Left hindlimb (tissue), 1 donor: ENCODE results near the gene MICAL2.

Source experiments
- DNase-seq: peaks from one replicate; pipeline ENCODE4 v3.0.0-alpha.2; 2018

The MICAL2 gene

DNA sequence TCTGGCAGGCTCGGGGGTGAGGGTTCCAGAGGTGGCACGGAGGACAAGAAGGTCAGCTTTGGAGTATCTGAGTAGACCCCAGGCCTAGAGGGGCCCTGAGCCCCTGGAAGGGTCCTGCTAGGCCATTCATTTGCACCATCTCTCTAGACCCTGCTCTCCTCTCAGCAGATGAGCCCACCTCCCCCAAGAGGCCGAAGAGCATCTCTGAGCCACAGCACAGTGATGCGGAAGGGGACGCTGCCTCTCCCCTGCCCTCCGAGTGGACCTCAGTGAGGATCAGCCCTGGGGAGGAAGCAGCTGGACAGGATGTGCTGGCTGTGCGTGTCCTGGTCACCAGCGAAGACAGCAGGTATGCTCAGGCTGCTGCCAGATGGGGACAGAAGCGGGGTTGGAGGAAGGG, 165.4 kb downstream of the MICAL2 start:
- no peak for DNase-seq

DNA sequence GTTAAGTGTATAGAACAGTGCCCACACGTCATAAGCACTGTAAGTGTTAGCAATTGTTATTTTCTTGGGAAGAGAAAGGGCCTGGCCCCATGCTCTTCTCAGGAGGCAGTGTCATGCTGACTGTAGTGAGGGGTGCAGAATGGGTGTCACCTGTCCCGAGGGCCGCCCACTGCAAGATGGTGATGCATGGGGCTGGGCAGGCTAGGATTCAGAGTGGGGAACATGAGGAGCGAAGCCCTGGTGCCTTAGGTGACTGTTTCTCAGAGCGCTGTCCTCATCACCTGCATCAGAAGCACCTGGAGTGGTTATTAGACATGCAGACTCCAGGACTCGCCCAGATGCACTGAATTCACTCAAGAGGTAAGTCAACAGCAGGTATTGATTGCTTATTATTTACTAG, 166.0 kb downstream of the MICAL2 start:
- DNase-seq, result no peak

DNA sequence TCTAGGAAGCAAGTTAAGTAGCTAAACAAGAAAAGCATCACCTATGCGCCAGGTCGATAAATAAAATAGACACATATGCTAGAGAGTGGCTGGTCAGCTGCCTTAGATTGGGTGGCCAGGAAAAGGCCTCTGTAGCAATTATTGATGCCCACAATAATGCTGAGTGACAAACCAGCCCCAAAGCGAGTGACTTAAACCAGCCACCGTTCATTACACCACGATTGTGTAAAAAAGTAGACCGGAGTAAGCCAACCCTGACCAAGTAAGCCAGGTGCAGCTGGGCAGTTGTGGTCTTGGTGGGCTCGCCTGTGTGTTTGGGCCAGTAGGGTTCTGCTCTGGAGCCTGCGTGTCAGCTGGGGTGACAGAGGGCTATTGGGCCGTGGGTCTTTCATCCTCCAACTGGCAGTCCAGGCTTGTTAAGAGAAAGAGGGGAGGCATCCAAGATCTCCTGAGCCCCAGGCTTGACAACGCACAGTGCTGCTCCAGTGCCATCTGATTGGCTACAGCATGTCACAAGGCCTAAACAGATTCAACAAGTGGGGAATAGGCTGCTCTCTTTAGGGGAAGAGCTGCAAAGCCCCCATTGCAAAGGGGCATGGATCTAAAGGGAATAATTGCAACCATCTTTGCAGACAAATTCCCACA, 166.6 kb downstream of the MICAL2 start:
- no peak for DNase-seq

DNA sequence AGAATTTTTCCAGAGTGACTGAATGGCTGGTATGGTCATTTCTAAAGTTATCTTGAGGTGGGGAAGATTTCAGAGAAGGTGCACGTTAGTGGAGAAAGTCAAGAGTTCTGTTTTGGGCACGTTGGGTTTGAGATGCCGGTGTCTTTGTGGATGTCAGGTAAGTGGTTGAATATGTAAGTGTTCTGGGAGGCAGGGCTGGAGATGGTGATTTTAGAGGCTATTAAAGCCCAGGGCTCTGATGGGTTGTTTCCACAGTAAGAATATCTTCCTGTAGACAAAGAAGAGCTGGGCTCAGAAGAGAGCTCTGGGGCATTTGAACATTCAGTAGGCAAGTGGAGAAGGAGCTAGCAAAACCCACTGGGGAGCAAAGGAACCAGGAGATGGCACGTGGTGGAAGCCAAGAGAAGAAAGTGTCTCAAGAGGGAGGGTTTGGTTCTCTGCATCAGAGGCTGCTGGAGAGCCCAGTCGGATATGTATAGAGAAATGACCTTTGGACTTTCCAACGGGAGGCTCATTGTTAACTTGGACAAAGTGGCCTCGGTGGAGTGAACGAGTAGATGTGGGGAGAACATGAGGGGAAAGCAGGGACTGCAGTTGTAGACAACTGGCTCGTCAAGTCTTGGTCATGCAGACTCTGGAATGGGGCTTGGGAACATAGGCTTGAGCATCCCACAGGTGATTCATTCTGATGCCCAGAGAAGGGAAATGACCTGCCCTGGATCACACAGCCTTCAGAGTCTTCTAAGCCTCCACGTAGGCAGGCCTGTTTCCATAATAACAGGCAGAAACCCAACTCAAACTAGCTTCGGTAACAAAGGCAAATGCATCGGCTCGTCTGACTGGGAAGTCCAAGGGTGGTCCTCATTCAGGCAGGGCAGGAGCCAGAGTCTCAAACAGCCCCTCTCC, 168.6 kb downstream of the MICAL2 start:
- DNase-seq, result no peak

DNA sequence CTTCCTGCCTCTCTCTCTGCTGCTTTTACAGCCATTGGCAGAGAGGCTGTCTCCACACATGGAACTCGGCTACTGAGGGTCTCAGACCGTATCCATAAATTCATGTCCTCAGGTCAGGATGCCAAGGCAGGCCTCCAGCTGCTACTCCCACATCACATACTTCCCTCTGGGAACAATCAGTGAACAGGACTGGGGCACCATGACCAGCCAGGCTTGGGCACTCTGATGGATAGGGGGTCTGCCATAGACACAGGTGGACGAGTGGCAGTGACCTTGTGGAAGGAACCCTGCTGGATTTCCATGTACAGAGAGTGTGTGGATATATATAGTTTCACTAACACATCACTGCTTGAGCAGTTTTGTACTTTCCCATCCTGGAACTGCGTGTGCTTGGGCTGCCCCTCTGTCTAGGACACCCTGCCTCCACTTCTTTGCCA, 169.3 kb downstream of the MICAL2 start:
- no peak for DNase-seq

DNA sequence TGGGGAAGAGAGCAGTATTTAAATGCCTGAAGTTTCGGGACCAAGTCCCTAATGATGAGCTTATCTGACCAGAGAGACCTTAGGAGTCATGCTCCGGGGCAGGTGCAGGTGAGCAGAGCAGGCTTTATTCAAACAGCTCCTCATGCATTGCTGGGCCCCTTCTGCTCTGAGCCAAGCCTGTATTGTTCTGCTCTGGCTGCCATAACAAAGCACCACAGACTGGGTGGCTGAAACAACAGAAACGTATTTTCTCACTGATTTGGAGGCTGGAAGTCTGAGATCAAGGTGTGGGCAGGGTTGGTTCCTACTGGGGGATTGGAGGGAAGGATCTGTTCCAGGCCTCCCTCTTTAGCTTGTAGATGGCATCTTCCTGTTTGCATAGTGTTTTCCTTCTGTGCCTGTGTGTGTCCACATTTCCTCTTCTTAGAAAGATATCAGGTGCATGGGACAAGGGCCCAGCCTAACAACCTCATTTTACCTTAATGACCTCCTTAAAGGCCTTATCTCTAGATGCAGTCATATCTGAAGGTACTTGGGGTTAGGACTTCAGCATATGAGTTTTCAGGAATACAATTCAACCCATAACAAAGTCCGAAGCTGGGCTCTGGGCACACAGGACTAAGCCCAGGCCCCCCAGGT, 169.9 kb downstream of the MICAL2 start:
- DNase-seq, result no peak

DNA sequence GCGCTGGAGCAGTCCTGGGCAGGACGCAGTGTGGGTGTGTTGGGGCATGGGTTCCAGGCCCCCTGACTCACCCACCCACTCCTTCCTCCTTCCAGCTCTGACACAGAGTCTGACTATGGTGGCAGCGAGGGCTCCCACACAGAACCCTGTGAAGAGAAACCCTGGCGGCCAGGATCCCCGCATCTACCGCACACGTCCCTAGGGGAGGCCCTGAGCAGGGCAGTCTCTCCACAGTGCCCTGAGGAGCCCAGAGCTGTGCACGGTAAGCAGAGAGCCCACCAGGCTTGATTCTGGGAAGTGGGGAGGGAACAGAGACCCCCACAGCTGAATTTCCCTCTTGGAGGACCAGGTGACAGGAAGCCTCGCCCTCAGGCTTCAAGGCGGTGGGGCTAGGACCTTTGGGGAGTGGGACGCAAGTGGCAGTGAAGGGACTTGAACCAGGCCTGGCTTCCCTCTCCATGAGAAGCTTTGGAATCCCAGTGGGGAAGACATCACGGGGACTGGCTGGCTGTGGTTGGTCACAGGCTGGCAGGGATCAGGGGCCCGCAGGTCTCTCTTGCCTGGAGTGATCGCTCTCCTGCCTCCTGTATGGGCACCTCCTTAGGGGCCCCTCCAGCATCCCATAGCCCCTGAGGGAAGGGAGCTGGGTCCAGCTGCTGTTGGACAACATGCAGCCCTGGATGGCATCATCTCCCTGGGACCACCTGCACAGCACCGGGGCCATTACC, 170.6 kb downstream of the MICAL2 start:
- DNase-seq, result no peak

DNA sequence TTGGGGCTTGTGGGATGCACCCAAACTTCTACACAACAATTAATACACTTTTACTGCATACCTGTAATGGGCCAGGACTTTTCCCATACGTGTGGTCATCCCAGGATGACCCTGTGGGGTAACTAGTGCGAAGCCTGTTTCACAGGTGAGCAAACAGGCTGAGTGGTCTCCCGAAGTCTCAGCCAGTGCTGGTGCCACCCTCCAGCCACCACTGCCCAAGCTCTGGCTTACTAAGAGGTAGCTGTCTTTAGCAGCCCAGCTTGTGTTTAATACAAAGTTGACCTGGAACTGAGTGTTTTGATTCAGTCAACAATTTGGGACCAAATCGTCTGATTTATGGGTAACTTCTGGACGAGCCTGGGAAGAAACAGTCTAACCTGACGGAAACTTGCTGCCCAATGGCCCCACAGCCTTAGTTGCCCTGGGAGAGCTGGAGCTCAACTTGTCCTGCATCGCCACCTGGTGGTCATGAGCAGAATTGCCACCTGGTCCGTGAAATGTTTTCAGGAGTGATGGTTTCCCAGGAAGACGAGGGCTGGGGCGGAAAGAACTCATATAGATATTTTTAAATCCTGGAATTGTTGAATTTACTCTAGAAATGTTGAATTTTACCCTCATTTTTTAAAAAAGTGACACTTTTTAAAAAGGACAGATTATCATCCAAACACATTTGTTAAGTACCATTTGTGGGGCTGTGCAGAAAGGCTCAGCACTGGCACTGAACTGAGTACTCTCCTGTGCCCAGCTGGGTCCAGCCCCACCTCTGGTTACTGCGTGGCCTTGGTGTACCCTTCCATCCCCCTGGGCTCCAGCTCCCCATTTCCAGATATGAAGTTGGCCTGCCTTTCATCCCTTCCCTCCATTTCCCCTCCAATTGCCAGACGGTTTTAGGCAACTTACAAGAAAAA, 171.4 kb downstream of the MICAL2 start:
- DNase-seq, result peak; percentile 83

DNA sequence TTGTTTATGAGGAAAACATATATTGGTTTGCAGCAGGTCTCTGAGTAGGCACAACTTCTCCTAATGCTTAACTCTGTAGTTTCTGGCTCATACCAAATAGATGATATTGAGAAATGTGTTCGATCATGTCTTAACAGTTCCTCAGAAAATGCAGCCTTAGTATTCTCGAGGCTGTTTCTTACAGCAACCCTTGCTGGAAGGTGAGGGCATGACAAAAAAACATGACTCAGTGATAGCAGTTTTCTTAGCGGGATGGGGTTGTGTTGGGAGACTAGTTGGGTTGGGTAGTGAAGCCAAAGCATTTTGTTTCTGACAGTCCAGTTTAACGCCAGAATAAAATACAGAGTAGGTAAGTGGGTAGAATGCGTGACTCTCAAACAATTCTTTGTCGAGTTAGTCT, 172.3 kb downstream of the MICAL2 start:
- DNase-seq, result no peak

DNA sequence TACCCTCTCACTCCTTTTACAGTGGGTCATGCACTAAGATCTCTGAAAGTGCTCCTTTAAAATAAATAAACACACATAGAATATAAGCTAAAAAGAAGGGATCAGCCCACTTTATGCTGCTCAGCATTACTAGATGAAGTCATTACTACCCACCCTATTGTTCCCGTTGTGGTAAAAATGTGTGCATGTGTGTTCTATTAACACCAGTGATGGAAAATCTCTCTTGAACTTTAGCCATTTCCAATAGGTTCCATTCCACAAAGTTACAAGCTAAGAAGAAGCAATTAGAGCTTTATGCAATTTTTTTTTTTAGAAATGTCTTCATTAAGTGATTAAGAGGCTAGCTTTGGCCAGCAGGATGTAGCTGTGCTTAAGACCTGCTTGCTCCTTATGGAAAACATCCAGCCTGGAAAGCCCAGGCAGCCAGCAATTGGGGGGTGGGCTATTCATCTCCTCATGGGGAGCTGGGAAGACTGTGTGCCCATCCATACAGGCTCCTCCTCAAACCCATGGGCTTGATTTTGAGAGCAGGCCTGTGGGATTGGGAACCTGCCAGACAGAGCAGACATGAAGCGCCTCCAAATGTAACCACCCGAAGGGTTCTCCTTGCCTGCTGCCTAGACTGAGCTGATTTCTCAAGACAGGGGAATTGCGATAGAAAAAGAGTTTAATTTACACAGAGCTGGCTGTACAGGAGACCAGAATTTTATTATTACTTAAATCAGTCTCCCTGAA, 174.1 kb downstream of the MICAL2 start:
- no peak for DNase-seq

DNA sequence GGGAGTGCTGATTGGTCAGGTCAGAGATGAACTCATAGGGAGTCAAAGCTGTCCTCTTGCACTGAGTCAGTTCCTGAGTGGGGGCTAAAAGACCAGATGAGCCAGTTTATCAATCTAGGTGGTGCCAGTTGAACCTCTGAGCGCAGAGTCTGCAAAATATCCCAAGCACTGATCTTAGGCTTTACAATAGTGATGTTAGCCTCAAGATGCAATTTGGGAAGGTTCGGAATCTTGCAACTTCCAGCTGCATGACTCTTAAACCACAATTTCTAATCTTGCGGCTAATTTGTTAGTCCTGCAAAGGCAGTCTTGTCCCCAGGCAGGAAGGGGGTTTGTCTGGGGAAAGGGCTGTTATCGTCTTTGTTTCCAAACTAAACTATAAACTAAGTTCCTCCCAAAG, 174.7 kb downstream of the MICAL2 start:
- no peak for DNase-seq

DNA sequence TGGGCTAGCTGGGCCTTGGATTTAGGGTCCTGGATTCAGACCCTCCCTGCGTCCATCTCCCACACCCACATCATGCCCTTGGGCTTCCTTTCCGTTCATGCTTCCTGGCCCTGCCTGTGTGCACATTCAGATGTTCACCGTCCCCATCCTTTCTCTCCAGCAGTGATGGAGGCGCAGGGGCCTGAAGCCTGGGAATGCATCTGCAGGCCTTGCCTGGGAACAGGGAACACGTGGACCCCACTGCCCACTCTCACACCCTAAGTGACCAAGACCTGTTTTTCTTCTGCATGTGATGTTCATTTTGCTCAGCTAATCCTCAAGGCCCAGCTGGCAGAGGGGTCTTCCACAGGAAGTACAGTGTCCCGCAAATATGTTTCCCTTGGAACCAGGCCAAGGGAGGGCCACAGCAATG, 175.4 kb downstream of the MICAL2 start:
- DNase-seq, result no peak

DNA sequence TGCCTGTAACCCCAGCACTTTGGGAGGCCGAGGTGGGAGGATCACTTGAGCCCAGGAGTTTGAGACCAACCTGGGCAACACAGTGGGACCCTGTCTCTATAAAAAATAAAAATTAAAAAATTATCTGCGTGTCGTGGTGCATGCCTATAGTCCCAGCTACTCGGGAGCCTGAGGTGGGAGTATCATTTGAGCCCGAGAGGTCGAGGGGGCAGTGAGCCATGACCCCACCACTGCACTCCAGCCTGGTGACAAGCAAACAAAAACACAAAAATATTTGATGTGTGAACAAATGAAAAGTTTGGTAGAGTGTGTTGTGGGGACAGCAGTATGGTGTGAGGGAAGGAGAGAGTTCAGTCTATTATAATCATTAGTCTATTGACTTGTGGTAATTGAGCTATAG, 176.2 kb downstream of the MICAL2 start:
- DNase-seq, result no peak

DNA sequence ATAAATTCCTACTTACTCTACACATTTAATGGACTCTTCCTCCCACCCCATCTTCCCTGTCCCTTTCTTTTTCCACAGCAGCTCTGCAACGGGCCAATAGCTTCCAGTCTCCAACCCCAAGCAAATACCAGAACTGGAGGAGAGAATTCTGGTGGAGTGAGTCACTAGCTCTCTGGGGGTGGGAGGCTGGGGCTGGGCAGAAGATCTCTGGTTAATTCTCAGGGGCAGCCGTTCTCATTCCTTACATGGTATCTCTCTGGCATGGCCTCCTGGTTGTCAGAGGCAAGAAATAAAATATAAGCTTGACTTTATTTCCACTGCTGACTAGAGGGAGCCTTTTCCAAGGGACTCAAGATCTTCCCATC, 176.6 kb downstream of the MICAL2 start:
- no peak for DNase-seq

DNA sequence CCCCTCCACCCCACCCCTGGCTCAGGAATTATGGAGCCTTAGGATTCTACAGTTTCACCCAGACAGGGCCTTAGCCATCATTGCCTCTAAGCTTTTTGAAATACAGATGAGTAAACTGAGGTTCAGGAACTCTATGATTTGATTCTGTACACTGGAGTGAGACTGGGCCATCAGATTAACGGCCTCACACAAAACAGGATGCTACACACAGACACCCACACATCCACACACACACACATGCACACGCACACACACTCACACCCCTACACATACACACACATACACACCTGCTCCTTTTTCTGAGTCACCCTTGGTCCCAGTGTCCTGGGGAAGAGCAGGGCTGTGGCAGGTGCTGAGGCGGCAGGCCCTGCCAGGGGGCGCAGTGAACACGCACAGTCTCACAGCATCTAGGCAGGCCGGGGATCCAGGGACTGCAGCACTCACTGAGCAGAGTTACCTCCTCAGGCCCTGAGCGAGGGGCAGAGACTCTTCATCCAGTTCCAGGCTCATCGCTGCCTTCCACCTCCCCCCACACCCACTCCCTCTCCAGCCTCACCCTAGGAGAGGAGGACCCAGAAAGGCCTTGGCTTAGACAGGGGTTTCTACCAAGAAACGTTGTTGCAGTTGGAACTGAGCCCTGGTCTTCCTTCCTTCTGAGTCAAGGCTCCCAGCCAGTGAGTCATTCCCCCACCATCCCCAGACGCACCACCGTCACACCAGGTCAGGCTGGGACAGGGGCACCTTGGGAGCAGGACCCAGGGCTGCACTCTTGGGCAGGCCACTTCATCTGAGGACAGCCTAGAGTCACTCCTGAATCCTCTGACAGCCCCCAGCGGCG, 177.2 kb downstream of the MICAL2 start:
- no peak for DNase-seq

DNA sequence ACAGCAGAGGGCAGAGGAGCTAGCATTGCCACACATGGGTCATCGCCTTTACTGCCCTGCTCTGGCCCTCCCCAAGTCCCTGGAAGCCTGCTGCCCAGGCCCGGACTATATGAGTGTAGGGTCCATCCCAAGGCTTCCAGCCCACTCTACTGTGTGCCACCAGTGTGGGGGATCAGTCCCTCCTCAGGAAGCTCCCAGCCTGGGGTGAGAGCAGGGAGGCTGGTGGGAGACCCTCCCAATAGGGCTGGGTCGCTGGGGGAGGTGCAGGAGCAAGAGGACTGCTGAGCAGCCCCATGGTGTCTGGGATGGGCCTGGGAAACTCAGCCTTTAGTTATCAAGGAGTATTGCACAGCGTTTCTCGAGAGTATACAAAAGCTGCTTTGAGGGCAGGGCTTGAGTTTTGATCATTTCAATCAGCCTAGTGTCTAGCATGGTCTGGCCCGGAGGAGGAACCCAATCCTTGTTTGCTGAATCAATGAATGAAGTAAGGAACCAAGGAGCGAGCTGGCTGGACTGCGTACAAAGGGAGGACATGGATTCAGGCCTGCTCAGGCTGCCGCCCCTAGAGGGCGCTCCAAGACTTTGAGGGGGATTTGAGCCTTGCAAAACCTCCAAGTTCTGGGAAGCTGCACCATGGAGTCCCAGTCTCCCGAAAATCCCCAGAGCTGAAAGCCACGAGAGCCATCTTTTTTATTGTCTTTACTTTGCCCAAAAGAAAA, 178.0 kb downstream of the MICAL2 start:
- peak; percentile 68 for DNase-seq

DNA sequence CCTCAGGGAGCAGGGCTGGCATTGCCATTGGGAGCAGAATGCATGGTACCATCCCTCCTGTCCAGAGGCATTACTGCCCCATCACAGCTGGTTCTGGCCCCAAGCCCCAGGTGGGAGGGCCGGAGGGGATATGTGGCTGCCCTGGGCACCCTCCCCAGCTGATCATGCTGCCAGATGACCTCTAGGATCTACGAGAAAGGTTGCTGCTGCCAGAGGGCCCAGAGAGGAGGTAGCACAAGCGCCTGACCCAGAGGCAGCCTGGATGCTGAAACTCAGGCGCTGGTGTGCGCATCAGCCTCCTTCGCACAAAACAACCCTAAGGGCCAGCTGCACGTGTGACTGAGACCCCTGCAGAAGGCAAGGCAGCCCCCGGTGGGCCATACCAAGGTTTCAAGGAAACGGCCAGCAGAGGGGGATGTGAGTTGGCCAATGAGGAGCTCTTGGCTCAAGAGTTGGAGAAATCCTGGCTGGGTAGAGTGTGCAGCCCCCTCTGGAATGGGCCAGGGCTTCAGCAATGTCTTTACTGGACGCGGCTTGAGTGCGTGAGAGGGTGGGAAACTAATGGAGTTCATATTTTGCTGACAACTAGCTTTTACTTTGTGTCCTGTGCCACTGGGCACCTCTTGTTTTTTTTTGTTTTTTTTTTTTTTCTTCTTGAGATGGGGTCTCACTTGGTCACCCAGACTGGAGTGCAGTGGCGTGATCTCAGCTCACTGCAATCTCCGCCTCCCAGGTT, 178.7 kb downstream of the MICAL2 start:
- no peak for DNase-seq

DNA sequence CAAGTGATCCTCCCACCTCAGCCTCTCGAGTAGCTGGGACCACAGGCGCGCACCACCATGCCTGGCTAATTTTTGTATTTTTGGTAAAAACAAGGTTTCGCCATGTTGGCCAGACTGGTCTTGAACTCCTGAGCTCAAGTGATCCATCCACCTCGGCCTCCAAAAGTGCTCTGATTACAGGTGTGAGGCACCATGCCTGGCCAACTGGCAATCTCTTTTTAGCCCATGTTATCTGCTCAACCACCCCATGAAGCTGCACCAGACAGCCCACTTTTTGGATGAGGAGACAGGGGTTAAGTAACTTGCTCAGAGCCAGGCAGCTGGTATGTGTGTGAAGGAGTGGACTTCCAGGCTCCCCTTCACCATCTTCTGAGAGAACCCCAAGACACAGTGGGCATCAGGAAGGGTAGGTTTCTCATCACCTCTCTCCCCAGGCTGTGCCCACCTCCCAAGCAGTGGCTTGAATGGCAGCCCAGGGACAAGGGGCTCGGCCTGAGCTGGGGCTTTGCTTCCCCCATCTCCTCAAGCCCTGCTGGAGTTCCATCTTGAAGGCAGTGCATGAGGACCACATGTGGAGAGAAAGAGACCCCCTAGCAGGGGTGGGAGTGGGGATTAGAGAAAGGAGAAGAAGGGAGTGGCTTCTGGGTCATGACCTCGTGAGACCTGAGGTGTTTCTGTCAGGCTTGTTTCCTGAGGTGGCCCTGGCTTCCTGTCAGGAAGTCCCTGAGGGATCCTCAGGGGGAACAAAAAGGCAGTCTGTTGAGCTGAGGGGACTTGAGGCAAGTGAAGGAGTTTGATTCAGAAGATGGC, 179.5 kb downstream of the MICAL2 start:
- DNase-seq, result no peak
